ENCODE data around the gene KMT2A. TPM values are rescaled to one million over a fixed set of nuclear protein-coding genes. Genes with fewer than 3 reads are reported as not detected.
"Not testable (repeated sequence)": the region's sequence is repeated elsewhere in the genome, so short reads cannot be mapped to it uniquely, and the experiment has no call there.

Gene KMT2A
- total RNA-seq, 4 donors from 2014 or later = 39.3 to 84.8 (median 51.9) TPM

DNA sequence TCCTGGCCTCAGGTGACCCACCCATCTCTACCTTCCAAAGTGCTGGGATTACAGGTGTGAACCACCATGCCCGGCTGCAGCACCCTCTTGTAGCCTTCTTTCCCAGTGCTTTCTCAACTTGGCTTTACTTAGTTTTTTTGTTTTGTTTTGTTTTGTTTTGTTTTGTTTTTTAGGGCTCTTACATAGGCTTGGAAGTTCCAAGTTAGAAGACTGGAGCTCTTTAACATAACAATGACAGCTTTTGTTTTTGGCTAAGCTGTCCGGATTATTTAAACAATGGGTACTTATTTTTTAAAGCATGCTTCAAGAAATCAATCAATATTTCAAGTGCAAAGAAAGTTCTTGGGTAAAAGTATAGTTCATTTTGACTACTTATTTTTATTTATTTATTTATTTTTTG, 25.9 kb downstream of the KMT2A start:
- no peak for DNase-seq (ENCODE audit: low spot score)
- ATAC-seq (ENCODE audit: low FRiP score) = no peak
- TF ChIP-seq, protein P1, sequence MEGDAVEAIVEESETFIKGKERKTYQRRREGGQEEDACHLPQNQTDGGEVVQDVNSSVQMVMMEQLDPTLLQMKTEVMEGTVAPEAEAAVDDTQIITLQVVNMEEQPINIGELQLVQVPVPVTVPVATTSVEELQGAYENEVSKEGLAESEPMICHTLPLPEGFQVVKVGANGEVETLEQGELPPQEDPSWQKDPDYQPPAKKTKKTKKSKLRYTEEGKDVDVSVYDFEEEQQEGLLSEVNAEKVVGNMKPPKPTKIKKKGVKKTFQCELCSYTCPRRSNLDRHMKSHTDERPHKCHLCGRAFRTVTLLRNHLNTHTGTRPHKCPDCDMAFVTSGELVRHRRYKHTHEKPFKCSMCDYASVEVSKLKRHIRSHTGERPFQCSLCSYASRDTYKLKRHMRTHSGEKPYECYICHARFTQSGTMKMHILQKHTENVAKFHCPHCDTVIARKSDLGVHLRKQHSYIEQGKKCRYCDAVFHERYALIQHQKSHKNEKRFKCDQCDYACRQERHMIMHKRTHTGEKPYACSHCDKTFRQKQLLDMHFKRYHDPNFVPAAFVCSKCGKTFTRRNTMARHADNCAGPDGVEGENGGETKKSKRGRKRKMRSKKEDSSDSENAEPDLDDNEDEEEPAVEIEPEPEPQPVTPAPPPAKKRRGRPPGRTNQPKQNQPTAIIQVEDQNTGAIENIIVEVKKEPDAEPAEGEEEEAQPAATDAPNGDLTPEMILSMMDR (IDR thresholded peaks at IDR 0.05) = no peak

- not testable (repeated sequence) for ATAC-seq (ENCODE audit: low FRiP score); DNase-seq (ENCODE audit: low spot score)
Measured at GRCh38 chr11:118468968-118469367, 32.7 kb downstream of the KMT2A start.

GRCh38 chr11:118471030-118471429, 34.7 kb downstream of the KMT2A start:
- TF ChIP-seq, protein P1 (IDR thresholded peaks at IDR 0.05) = no peak
- DNase-seq (ENCODE audit: low spot score) = no peak

GRCh38 chr11:118473537-118473936, 37.2 kb downstream of the KMT2A start:
- DNase-seq (ENCODE audit: low spot score) = no peak
- no peak for ATAC-seq (ENCODE audit: low FRiP score)

More at GRCh38 chr11:118471030-118471429, 34.7 kb downstream of the KMT2A start:
- ATAC-seq (ENCODE audit: low FRiP score) = no peak

DNA sequence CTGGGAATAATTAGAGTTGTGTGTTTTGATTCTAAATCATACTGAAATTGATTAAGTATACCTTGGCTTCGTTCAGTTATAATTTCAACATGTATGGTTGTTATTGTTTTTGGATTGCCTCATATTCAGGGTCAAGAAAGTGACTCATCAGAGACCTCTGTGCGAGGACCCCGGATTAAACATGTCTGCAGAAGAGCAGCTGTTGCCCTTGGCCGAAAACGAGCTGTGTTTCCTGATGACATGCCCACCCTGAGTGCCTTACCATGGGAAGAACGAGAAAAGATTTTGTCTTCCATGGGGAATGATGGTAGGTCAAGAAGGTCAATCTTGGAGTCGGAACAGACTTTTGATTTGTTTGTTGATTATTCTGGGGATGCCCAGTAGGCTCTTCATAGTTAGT, 40.4 kb downstream of the KMT2A start:
- ATAC-seq (ENCODE audit: low FRiP score) = no peak
- TF ChIP-seq, protein P1 (IDR thresholded peaks at IDR 0.05) = no peak
- DNase-seq (ENCODE audit: low spot score) = no peak

More at GRCh38 chr11:118473537-118473936, 37.2 kb downstream of the KMT2A start:
- TF ChIP-seq, protein P1 (IDR thresholded peaks at IDR 0.05) = no peak

DNA sequence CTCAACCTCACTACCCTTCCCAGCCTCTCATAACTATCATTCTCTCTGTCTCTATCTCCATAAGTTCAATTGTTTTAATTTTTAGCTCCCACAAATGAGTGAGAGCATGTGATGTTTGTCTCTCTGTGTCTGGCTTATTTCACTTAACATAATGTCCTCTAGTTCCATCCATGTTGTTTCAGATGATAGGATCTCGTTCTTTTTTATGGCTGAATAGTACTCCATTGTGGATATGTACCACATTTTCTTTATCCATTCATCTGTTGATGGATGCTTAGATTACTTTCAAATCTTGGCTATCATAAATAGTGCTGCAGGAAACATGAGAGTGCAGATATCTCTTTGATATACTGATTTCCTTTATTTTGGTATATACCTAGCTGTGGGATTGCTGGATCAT, 44.9 kb downstream of the KMT2A start:
- not testable (repeated sequence) for ATAC-seq (ENCODE audit: low FRiP score); DNase-seq (ENCODE audit: low spot score)

GRCh38 chr11:118484405-118484804, 48.1 kb downstream of the KMT2A start:
- TF ChIP-seq, protein P1 (IDR thresholded peaks at IDR 0.05) = no peak
- no peak for ATAC-seq (ENCODE audit: low FRiP score)
- DNase-seq (ENCODE audit: low spot score) = no peak

- TF ChIP-seq, protein P1 (IDR thresholded peaks at IDR 0.05) = no peak
- ATAC-seq (ENCODE audit: low FRiP score) (no peak), DNase-seq (ENCODE audit: low spot score) (no peak)
Measured at GRCh38 chr11:118485273-118485672, 49.0 kb downstream of the KMT2A start.
